Measurements from ENCODE around the gene SFMBT1.
"Not testable (repeated sequence)": the region's sequence is repeated elsewhere in the genome, so short reads cannot be mapped to it uniquely, and the experiment has no call there.

- not testable (repeated sequence) for TF ChIP-seq CTCF, POLR2A (IDR thresholded peaks at IDR 0.05)
Observed at GRCh38 chr3:53035018-53035417, 10.9 kb downstream of the SFMBT1 start.

Measured in heart left ventricle (tissue), 13 donors.